Measurements from ENCODE around the gene ITGB4. TPM values are rescaled to one million over a fixed set of nuclear protein-coding genes. Genes with fewer than 3 reads are reported as not detected.
"Not testable (repeated sequence)": the region's sequence is repeated elsewhere in the genome, so short reads cannot be mapped to it uniquely, and the experiment has no call there.

ITGB4 gene
- polyA plus RNA-seq, 3 donors from 2014 or later: 0.24 TPM; not detected in 2

- peak overlapping the region in 1 of 6 donors; percentile 68 for H3K27ac Mint-ChIP-seq
- H3K4me1 Mint-ChIP-seq: peaks cover 6 to 9% of the 10 kb centered on the region in 2 donors
- H3K36me3 Mint-ChIP-seq: no peaks in the 10 kb centered on the region
- DNase-seq: no peak
- peaks cover 0 to 3% (median 1%) of the 10 kb centered on the region in 3 donors for H3K27me3 Mint-ChIP-seq (ENCODE audit: low read depth in 3 of 3)
- H3K9me3 Mint-ChIP-seq: no peaks in the 10 kb centered on the region
- peak overlapping the region in 1 of 5 donors; percentile 82 for H3K4me3 Mint-ChIP-seq
Measured at GRCh38 chr17:75755205-75755901, 34.1 kb downstream of the ITGB4 start.

GRCh38 chr17:75755990-75756389 is 34.7 kb downstream of the ITGB4 start:
- no peak for DNase-seq
- Mint-ChIP-seq H3K27ac (no peak overlapping the region), H3K27me3 (ENCODE audit: low read depth in 3 of 3) (peaks cover 0 to 3% (median 1%) of the 10 kb centered on the region in 3 donors), H3K9me3 (no peaks in the 10 kb centered on the region), H3K36me3 (no peaks in the 10 kb centered on the region), H3K4me3 (peak overlapping the region in 1 of 5 donors; percentile 4), H3K4me1 (peaks cover 6 to 9% of the 10 kb centered on the region in 2 donors)

DNA sequence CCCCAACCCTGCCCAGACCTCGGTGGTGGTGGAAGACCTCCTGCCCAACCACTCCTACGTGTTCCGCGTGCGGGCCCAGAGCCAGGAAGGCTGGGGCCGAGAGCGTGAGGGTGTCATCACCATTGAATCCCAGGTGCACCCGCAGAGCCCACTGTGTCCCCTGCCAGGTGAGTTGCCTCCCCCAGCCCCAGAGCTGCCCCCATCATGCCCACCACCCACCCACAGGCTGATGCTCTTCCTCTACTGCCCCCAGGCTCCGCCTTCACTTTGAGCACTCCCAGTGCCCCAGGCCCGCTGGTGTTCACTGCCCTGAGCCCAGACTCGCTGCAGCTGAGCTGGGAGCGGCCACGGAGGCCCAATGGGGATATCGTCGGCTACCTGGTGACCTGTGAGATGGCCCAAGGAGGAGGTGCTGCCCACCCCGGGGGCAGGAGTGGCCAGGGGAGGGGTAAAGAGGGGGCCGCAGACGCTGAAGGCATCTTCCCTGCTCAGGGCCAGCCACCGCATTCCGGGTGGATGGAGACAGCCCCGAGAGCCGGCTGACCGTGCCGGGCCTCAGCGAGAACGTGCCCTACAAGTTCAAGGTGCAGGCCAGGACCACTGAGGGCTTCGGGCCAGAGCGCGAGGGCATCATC is 35.3 kb downstream of the ITGB4 start:
- H3K36me3 Mint-ChIP-seq: no peaks in the 10 kb centered on the region
- no peak overlapping the region for H3K27ac Mint-ChIP-seq
- DNase-seq: no peak
- H3K9me3 Mint-ChIP-seq: no peaks in the 10 kb centered on the region
- H3K4me3 Mint-ChIP-seq: no peak overlapping the region
- no peaks in the 10 kb centered on the region for H3K27me3 Mint-ChIP-seq (ENCODE audit: low read depth in 3 of 3)
- peaks cover 6 to 9% of the 10 kb centered on the region in 2 donors for H3K4me1 Mint-ChIP-seq

DNA sequence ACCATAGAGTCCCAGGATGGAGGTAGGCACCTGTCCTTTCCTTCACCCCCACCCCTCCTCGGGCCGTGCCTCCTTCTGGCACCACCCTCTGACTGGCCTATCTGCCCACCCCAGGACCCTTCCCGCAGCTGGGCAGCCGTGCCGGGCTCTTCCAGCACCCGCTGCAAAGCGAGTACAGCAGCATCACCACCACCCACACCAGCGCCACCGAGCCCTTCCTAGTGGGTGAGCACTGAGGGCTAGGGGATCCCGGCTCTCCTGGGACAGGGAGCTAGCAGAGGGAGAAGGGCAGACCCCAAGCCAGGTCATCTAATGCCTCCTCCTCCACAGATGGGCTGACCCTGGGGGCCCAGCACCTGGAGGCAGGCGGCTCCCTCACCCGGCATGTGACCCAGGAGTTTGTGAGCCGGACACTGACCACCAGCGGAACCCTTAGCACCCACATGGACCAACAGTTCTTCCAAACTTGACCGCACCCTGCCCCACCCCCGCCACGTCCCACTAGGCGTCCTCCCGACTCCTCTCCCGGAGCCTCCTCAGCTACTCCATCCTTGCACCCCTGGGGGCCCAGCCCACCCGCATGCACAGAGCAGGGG is 35.9 kb downstream of the ITGB4 start:
- Mint-ChIP-seq H3K36me3 (no peaks in the 10 kb centered on the region), H3K4me1 (peaks cover 6 to 9% of the 10 kb centered on the region in 2 donors), H3K4me3 (no peak overlapping the region), H3K27ac (no peak overlapping the region), H3K9me3 (no peaks in the 10 kb centered on the region), H3K27me3 (ENCODE audit: low read depth in 3 of 3) (no peaks in the 10 kb centered on the region)
- DNase-seq: no peak

- Mint-ChIP-seq H3K27me3 (ENCODE audit: low read depth in 3 of 3) (no peaks in the 10 kb centered on the region), H3K4me3 (no peak overlapping the region), H3K27ac (no peak overlapping the region), H3K36me3 (no peaks in the 10 kb centered on the region), H3K9me3 (no peaks in the 10 kb centered on the region), H3K4me1 (peaks cover 6 to 11% of the 10 kb centered on the region in 2 donors)
- DNase-seq: no peak
Measured at GRCh38 chr17:75758131-75758905, 37.1 kb downstream of the ITGB4 start.

GRCh38 chr17:75759457-75759856 is 38.2 kb downstream of the ITGB4 start:
- Mint-ChIP-seq H3K27me3 (ENCODE audit: low read depth in 3 of 3) (no peaks in the 10 kb centered on the region), H3K4me1 (peaks cover 9 to 16% of the 10 kb centered on the region in 2 donors), H3K27ac (no peak overlapping the region), H3K36me3 (no peaks in the 10 kb centered on the region), H3K4me3 (no peak overlapping the region), H3K9me3 (no peaks in the 10 kb centered on the region)
- DNase-seq: no peak

GRCh38 chr17:75759978-75760640 is 38.9 kb downstream of the ITGB4 start:
- H3K27ac Mint-ChIP-seq; H3K36me3 Mint-ChIP-seq; H3K27me3 Mint-ChIP-seq (ENCODE audit: low read depth in 3 of 3); H3K9me3 Mint-ChIP-seq; DNase-seq; H3K4me3 Mint-ChIP-seq: not testable (repeated sequence)
- peaks cover 6 to 12% of the 10 kb centered on the region in 2 donors for H3K4me1 Mint-ChIP-seq

DNA sequence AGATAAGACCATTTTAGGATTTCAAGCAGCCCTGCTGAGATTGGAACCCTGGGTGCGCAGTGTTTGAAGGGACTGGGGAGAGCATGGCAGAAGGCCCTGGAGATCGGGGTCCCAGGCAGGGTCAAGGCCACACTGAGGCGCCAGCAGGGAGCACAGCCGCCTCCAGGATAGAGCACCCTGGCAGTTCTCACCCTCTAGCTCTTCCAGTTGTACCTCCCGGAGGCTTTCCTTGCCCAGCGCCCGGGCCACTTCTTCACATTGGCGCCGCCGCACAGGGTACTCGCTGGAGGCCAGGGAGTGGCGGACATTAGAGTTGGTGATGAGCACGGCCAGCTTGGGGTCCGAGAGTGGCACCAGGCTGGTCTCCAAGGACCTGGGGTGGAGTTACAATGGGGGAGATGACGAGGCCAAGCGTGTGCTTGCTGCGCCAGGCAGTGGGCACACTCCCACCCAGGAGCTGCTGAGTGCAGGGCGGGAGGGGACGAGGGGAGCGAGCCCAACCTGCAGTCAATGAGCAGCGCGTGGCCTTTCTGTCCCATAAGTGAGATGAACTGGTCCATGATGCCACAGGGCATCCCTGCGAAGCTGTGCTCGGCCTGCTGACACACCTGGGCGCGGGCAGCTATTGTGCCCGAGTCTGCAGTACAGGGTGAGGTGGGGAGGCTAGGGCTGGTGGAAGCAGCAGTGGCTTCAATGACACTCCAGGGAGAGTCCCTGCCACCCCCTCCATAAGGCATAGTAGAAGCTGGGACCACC is 41.4 kb downstream of the ITGB4 start:
- Mint-ChIP-seq H3K9me3 (no peaks in the 10 kb centered on the region), H3K27ac (no peak overlapping the region), H3K36me3 (no peaks in the 10 kb centered on the region), H3K27me3 (ENCODE audit: low read depth in 3 of 3) (no peaks in the 10 kb centered on the region), H3K4me1 (peaks cover 6 to 15% of the 10 kb centered on the region in 2 donors), H3K4me3 (peak overlapping the region; percentile 10 to 52 (median 19))
- DNase-seq: no peak

- Mint-ChIP-seq H3K4me1 (peaks cover 6 to 15% of the 10 kb centered on the region in 2 donors), H3K9me3 (no peaks in the 10 kb centered on the region), H3K4me3 (peak overlapping the region in 2 of 5 donors; percentile 10 to 18), H3K27me3 (ENCODE audit: low read depth in 3 of 3) (no peaks in the 10 kb centered on the region), H3K27ac (peak overlapping the region in 1 of 6 donors; percentile 7), H3K36me3 (no peaks in the 10 kb centered on the region)
- DNase-seq: no peak
Measured at GRCh38 chr17:75763269-75763607, 42.0 kb downstream of the ITGB4 start.

- Mint-ChIP-seq H3K36me3 (no peaks in the 10 kb centered on the region), H3K27ac (peak overlapping the region in 2 of 6 donors; percentile 24 to 69), H3K9me3 (no peaks in the 10 kb centered on the region), H3K4me1 (peaks cover 6 to 15% of the 10 kb centered on the region in 2 donors), H3K27me3 (ENCODE audit: low read depth in 3 of 3) (no peaks in the 10 kb centered on the region), H3K4me3 (peak overlapping the region; percentile 75 to 80 (median 78))
- DNase-seq: no peak
Measured at GRCh38 chr17:75763613-75764416, 42.6 kb downstream of the ITGB4 start.

GRCh38 chr17:75764417-75764710 is 43.1 kb downstream of the ITGB4 start:
- Mint-ChIP-seq H3K4me3 (peak overlapping the region; percentile 75 to 80 (median 78)), H3K9me3 (no peaks in the 10 kb centered on the region), H3K36me3 (no peaks in the 10 kb centered on the region), H3K27me3 (ENCODE audit: low read depth in 3 of 3) (no peaks in the 10 kb centered on the region), H3K27ac (peak overlapping the region in 3 of 6 donors; percentile 40 to 69 (median 66)), H3K4me1 (peaks cover 6 to 15% of the 10 kb centered on the region in 2 donors)
- no peak for DNase-seq

DNA sequence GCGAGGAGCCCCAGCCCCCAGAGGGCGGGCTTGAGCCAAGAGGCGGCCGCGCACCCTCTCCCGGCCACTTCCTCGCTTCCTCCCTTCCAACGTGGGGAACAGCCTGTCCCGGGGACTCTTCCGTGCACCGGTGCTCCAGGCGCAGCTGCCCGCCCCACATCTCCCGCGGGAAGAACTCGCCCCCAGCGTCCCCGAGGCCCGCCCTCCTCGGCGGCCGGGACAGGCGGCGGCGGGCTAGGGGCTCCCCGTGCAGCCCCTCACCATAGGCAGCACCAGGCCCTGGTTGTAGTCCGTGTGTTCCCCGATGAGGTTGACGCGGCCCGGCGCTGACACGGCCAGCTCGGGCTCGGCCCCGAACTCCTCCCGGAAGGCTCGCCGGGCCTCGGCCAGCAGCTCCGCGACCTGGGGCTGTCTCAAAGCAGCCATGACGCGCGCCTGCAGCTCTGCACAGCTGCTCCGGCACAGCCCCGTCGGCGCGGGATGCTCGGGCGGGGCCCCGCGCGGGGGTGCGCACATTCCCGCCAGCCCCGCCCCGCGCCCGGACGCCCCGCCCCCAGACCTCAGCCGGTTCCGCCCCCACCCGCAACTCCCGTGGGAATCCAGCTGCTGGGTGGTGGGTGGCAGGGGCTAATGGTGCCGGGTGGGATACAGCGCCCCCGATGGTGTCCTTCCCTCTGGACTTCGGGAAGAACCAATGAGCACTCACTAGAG is 43.6 kb downstream of the ITGB4 start, which contains the start of gene GALK1:
TSS of gene GALK1 (minus strand) at position 482 of the 711 bp plus-strand sequence. CDS start at position 426, 56 bp downstream.
- no peaks in the 10 kb centered on the region for H3K27me3 Mint-ChIP-seq (ENCODE audit: low read depth in 3 of 3)
- H3K4me3 Mint-ChIP-seq: peak within 1 kb of the TSS; percentile 75 to 80 (median 78)
- peak within 1 kb of the TSS; percentile 20 to 72 (median 43) for H3K27ac Mint-ChIP-seq
- peak; percentile 59 to 69 (median 68) for DNase-seq
- no peaks in the 10 kb centered on the region for H3K9me3 Mint-ChIP-seq
- no peaks in the 10 kb centered on the region for H3K36me3 Mint-ChIP-seq
- H3K4me1 Mint-ChIP-seq: peaks cover 6 to 15% of the 10 kb centered on the region in 2 donors

Data from immature natural killer cell (primary cell).